Mesenchymal stem cell (in vitro differentiated cells and primary cell): ENCODE measurements around the gene ADGRV1.

Experiments used
- DNase-seq: peaks from one replicate; pipeline ENCODE4 v3.0.0-alpha.2; 2013
- H2AFZ ChIP-seq: one replicate; pipeline ENCODE4 v1.6.1; 2013; ENCODE audit warnings: low read depth, mild to moderate bottlenecking, control low read depth, inconsistent platforms, low read length, moderate library complexity
- H2AK5ac ChIP-seq: 2 replicates; pipeline ENCODE4 v1.6.1; 2013; ENCODE audit warnings: low read length, moderate library complexity, mild to moderate bottlenecking, inconsistent platforms; ENCODE audit not compliant: severe bottlenecking
- H2BK120ac ChIP-seq: one replicate; pipeline ENCODE4 v1.6.1; 2013; ENCODE audit warnings: low read depth, mild to moderate bottlenecking, inconsistent platforms, low read length, moderate library complexity
- H2BK12ac ChIP-seq, 2 experiments: one replicate each; pipeline ENCODE4 v1.6.1; 2013; ENCODE audit warnings: inconsistent platforms in 2 of 2, low read length in 2 of 2, mild to moderate bottlenecking in 2 of 2, moderate library complexity in 2 of 2, control low read depth in 1 of 2
- H2BK15ac ChIP-seq: one replicate; pipeline ENCODE4 v1.6.1; 2013; ENCODE audit warnings: mild to moderate bottlenecking, low read depth, inconsistent platforms; ENCODE audit not compliant: poor library complexity, severe bottlenecking
- H2BK5ac ChIP-seq: 2 replicates; pipeline ENCODE4 v1.6.1; 2013; ENCODE audit warnings: low read depth, mild to moderate bottlenecking, low read length, control low read depth, inconsistent platforms; ENCODE audit not compliant: poor library complexity, severe bottlenecking
- H3K14ac ChIP-seq, 2 experiments: one replicate each; pipeline ENCODE4 v1.6.1; 2013; ENCODE audit warnings: inconsistent platforms in 2 of 2, low read length in 2 of 2, control low read depth in 1 of 2, mild to moderate bottlenecking in 1 of 2, moderate library complexity in 1 of 2
- H3K18ac ChIP-seq, 2 experiments: one replicate each; pipeline ENCODE4 v1.6.1; 2013; ENCODE audit warnings: inconsistent platforms in 2 of 2, low read length in 2 of 2, control low read depth in 1 of 2, low read depth in 1 of 2, mild to moderate bottlenecking in 1 of 2
- H3K23ac ChIP-seq, 2 experiments: one replicate each; pipeline ENCODE4 v1.6.1; 2013; ENCODE audit warnings: inconsistent platforms in 2 of 2, low read length in 2 of 2, mild to moderate bottlenecking in 2 of 2, moderate library complexity in 2 of 2, control low read depth in 1 of 2
- H3K27ac ChIP-seq: 2 replicates; pipeline ENCODE4 v1.5.1; 2013; ENCODE audit warnings: mild to moderate bottlenecking, moderate library complexity, low read length, control low read depth, inconsistent platforms; ENCODE audit not compliant: poor library complexity, severe bottlenecking
- H3K27me3 ChIP-seq, 2 experiments: 2 replicates each; pipeline versions ENCODE4 v1.6.1 to v1.7.0; 2013; ENCODE audit warnings: low read length in 2 of 2, mild to moderate bottlenecking in 2 of 2, moderate library complexity in 2 of 2, control low read depth in 1 of 2, inconsistent platforms in 1 of 2; ENCODE audit not compliant: control insufficient read depth in 1 of 2, insufficient read depth in 1 of 2
- H3K36me3 ChIP-seq, 2 experiments: 2 replicates each; pipeline versions ENCODE4 v1.6.1 to v1.7.0; 2013; ENCODE audit warnings: low read length in 2 of 2, control low read depth in 1 of 2, inconsistent platforms in 1 of 2, low read depth in 1 of 2, mild to moderate bottlenecking in 1 of 2; ENCODE audit not compliant: insufficient read depth in 2 of 2, control insufficient read depth in 1 of 2
- H3K4ac ChIP-seq, 2 experiments: one replicate each; pipeline ENCODE4 v1.6.1; 2013; ENCODE audit warnings: inconsistent platforms in 2 of 2, low read length in 2 of 2, mild to moderate bottlenecking in 2 of 2, moderate library complexity in 2 of 2, control low read depth in 1 of 2, low read depth in 1 of 2
- H3K4me1 ChIP-seq: 2 replicates; pipeline ENCODE4 v1.6.1; 2013; ENCODE audit warnings: low read depth, low read length, control low read depth; ENCODE audit not compliant: control insufficient read depth, insufficient read depth
- H3K4me2 ChIP-seq: 2 replicates; pipeline ENCODE4 v1.6.1; 2013; ENCODE audit warnings: low read length, mild to moderate bottlenecking, inconsistent platforms; ENCODE audit not compliant: poor library complexity, severe bottlenecking
- H3K4me3 ChIP-seq, 2 experiments: 2 replicates each; pipeline versions ENCODE4 v1.5.1 to v1.7.0; 2013; ENCODE audit warnings: low read length in 2 of 2, mild to moderate bottlenecking in 2 of 2, control low read depth in 1 of 2, low read depth in 1 of 2; ENCODE audit not compliant: insufficient read depth in 1 of 2
- H3K79me1 ChIP-seq: replicated peaks from 2 replicates; pipeline ENCODE4 v1.6.1; 2013; ENCODE audit warnings: mild to moderate bottlenecking, control low read depth, low read length, inconsistent platforms; ENCODE audit not compliant: poor library complexity, severe bottlenecking
- H3K9ac ChIP-seq: 2 replicates; pipeline ENCODE4 v1.7.0; 2013; ENCODE audit warnings: mild to moderate bottlenecking, low read length, moderate library complexity
- H3K9me3 ChIP-seq: 2 replicates; pipeline ENCODE4 v1.7.0; 2013; ENCODE audit warnings: mild to moderate bottlenecking, low read length; ENCODE audit not compliant: control insufficient read depth
- H4K8ac ChIP-seq: one replicate; pipeline ENCODE4 v1.6.1; 2013; ENCODE audit warnings: inconsistent platforms, mild to moderate bottlenecking, low read length, moderate library complexity
- H4K91ac ChIP-seq: one replicate; pipeline ENCODE4 v1.6.1; 2013; ENCODE audit warnings: mild to moderate bottlenecking, low read length, inconsistent platforms
- WGBS: methylation state at CpG from one replicate; pipeline ENCODE4 v1.1.7; 2013; ENCODE audit warnings: mixed read lengths; 5-methylcytosine and 5-hydroxymethylcytosine counted together

Gene ADGRV1

DNA sequence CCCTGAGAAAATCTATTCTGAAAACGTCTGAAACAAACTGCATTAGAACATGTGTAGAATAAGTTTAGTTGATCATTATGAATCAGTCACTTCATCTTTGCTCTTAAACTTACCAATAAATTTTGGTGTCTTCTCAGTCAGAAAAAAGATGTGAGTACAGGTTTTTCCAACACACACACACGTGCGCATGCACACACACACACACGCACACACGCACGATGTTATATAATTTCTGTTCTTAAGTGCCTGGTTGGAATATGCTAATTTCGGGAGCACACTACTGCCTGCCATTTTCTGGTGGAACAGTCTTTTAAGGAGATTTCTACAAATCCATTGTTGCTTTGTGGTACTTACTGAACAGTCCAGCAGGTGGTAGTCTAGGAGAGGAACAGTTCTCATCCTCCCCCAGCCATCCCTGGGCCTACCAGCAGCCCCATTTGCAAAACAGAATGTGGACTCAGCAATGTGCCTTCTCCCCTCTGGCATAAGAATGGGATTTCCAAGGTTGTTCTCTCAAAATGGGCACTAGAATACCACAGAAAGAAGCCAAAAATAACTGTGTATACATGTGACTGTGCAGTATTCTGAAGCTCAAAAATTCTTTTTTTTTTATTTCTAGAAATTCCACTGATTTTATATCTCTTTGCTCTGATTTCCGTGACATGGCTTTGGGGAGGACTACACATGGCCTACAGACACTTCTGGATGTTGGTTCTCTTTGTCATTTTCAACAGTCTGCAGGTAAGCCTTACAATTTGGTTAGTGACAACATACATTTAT, 543.2 kb downstream of the ADGRV1 start:
- H2BK12ac ChIP-seq, result no peak overlapping the region
- H3K27me3 ChIP-seq, result no peaks in the 10 kb centered on the region
- H3K9ac ChIP-seq, result peak overlapping the region; percentile 65
- H3K36me3 ChIP-seq, result no peaks in the 10 kb centered on the region
- no peak overlapping the region for H2BK5ac ChIP-seq
- no peak overlapping the region for H2AFZ ChIP-seq
- H3K18ac ChIP-seq, result no peak overlapping the region
- no peaks in the 10 kb centered on the region for H3K4me1 ChIP-seq
- H3K9me3 ChIP-seq, result no peaks in the 10 kb centered on the region
- DNase-seq, result peak; percentile 83
- H2AK5ac ChIP-seq, result no peak overlapping the region
- no peak overlapping the region for H3K14ac ChIP-seq
- H3K79me1 ChIP-seq, result no peaks in the 10 kb centered on the region
- H3K4me3 ChIP-seq, result no peak overlapping the region
- H3K23ac ChIP-seq, result no peak overlapping the region
- no peak overlapping the region for H3K27ac ChIP-seq
- H4K91ac ChIP-seq, result no peak overlapping the region
- 64% methylated on average over 3 of the region's 8 CpGs for WGBS
- no peak overlapping the region for H2BK15ac ChIP-seq
- no peak overlapping the region for H3K4me2 ChIP-seq
- no peak overlapping the region for H2BK120ac ChIP-seq
- no peak overlapping the region for H4K8ac ChIP-seq
- H3K4ac ChIP-seq, result no peak overlapping the region

GRCh38 chr5:91103353-91104061, 544.9 kb downstream of the ADGRV1 start:
- H3K18ac ChIP-seq, result peak overlapping the region in 1 of 2 experiments; percentile 29
- DNase-seq, result peak; percentile 37
- H2AK5ac ChIP-seq, result peak overlapping the region; percentile 81
- no peak overlapping the region for H4K8ac ChIP-seq
- no peak overlapping the region for H3K27ac ChIP-seq
- H3K79me1 ChIP-seq, result no peaks in the 10 kb centered on the region
- H2BK12ac ChIP-seq, result no peak overlapping the region
- H3K9ac ChIP-seq, result peak overlapping the region; percentile 41
- no peaks in the 10 kb centered on the region for H3K9me3 ChIP-seq
- no peak overlapping the region for H2BK5ac ChIP-seq
- H3K27me3 ChIP-seq, result no peaks in the 10 kb centered on the region
- H3K4me2 ChIP-seq, result no peak overlapping the region
- no peaks in the 10 kb centered on the region for H3K4me1 ChIP-seq
- H3K4ac ChIP-seq, result no peak overlapping the region
- 92% methylated on average over 5 of the region's 6 CpGs for WGBS
- H3K23ac ChIP-seq, result no peak overlapping the region
- H4K91ac ChIP-seq, result no peak overlapping the region
- no peak overlapping the region for H3K14ac ChIP-seq
- no peak overlapping the region for H3K4me3 ChIP-seq
- H2AFZ ChIP-seq, result no peak overlapping the region
- no peaks in the 10 kb centered on the region for H3K36me3 ChIP-seq
- no peak overlapping the region for H2BK15ac ChIP-seq
- H2BK120ac ChIP-seq, result no peak overlapping the region

DNA sequence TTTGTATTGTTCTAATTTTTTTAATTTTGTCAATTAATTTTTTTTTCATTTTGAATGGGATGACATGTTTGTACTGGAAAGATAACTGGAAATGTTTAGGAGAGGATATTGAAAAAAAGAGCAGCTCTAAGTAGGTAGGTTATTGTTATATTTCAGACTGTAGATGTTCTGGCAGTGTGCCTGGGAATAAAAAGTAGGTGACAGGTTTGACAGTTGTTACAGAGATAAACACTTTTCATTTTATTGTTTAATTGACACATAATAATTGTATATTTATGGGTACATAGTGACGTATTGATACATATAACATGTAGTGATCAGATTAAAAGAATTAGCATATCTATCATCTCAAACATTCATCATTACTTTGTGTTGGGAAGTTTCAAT, 545.5 kb downstream of the ADGRV1 start:
- no peak overlapping the region for H3K18ac ChIP-seq
- no peak overlapping the region for H4K8ac ChIP-seq
- no peak overlapping the region for H2AK5ac ChIP-seq
- H3K27ac ChIP-seq, result no peak overlapping the region
- no peak overlapping the region for H4K91ac ChIP-seq
- no CpG with 5 or more reads among the region's 1 CpG for WGBS
- H3K4me3 ChIP-seq, result no peak overlapping the region
- H2BK120ac ChIP-seq, result no peak overlapping the region
- no peak overlapping the region for H2BK12ac ChIP-seq
- no peak overlapping the region for H3K23ac ChIP-seq
- H2BK5ac ChIP-seq, result no peak overlapping the region
- H3K4me2 ChIP-seq, result no peak overlapping the region
- no peak overlapping the region for H2AFZ ChIP-seq
- H2BK15ac ChIP-seq, result no peak overlapping the region
- no peaks in the 10 kb centered on the region for H3K9me3 ChIP-seq
- H3K36me3 ChIP-seq, result no peaks in the 10 kb centered on the region
- peak overlapping the region; percentile 41 for H3K9ac ChIP-seq
- no peak overlapping the region for H3K14ac ChIP-seq
- DNase-seq, result no peak
- H3K4me1 ChIP-seq, result no peaks in the 10 kb centered on the region
- H3K4ac ChIP-seq, result no peak overlapping the region
- H3K27me3 ChIP-seq, result no peaks in the 10 kb centered on the region
- no peaks in the 10 kb centered on the region for H3K79me1 ChIP-seq

DNA sequence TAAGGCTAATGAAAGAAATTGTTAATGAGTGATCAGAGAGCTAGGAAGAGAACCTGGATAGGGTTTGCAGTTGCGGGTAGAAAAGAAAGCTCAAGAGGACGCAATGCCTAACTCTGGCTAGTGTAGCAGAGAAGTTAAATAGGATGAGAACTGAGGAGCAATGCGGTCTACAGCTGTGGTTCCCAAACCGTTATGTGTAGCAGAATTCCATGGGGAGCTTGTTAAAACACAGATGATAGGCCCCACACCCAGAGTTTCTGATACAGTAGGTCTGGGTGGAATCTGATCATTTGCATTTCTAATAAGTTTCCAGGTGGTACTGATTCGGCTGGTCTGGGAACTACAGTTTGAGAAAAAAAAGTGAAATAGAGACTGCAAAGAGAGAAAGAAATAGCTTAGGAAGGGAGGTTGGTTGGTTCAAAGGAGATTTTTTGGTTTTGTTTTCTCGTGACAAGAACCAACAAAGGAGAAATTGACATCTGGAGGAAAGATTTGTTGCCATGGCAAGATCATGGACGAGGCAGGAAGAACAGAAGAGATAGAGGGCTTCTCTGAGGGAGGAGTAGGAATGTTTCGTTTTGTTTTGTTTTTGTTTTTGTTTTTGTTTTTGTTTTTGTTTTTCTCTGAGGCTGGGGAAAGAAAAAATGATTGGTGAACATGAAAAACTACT, 548.4 kb downstream of the ADGRV1 start:
- no peaks in the 10 kb centered on the region for H3K36me3 ChIP-seq
- no peak overlapping the region for H3K9ac ChIP-seq
- no peak overlapping the region for H2AK5ac ChIP-seq
- no peaks in the 10 kb centered on the region for H3K79me1 ChIP-seq
- H4K8ac ChIP-seq, result no peak overlapping the region
- no peak overlapping the region for H3K4me2 ChIP-seq
- 90% methylated on average over 8 of the region's 8 CpGs for WGBS
- no peak overlapping the region for H3K4me3 ChIP-seq
- H3K4ac ChIP-seq, result no peak overlapping the region
- H4K91ac ChIP-seq, result no peak overlapping the region
- H2BK120ac ChIP-seq, result no peak overlapping the region
- no peak overlapping the region for H3K27ac ChIP-seq
- H2BK12ac ChIP-seq, result no peak overlapping the region
- H3K18ac ChIP-seq, result no peak overlapping the region
- no peak overlapping the region for H3K14ac ChIP-seq
- no peak for DNase-seq
- no peaks in the 10 kb centered on the region for H3K27me3 ChIP-seq
- H3K23ac ChIP-seq, result no peak overlapping the region
- no peaks in the 10 kb centered on the region for H3K9me3 ChIP-seq
- no peak overlapping the region for H2AFZ ChIP-seq
- H2BK5ac ChIP-seq, result no peak overlapping the region
- H3K4me1 ChIP-seq, result no peaks in the 10 kb centered on the region
- no peak overlapping the region for H2BK15ac ChIP-seq
